Measurements from ENCODE around the gene C10orf120. TPM values are rescaled to one million over a fixed set of nuclear protein-coding genes. Genes with fewer than 3 reads are reported as not detected.

C10orf120 gene
- total RNA-seq, 1 experiment from 2014 or later: not detected

GRCh38 chr10:122688293-122688989, 11.2 kb downstream of the C10orf120 start:
- H3K27ac Mint-ChIP-seq (ENCODE audit: unreplicated experiment): no peak overlapping the region
- intact Hi-C loops (cut with micrococcal nuclease; ENCODE audit: unreplicated experiment): no loop called here
- H3K27me3 Mint-ChIP-seq (ENCODE audit: unreplicated experiment): peaks cover 74% of the 10 kb centered on the region
- BruUV-seq (replicated peaks): no TSS peak
- H3K9me3 Mint-ChIP-seq (ENCODE audit: low read depth, unreplicated experiment): no peaks in the 10 kb centered on the region
- CTCF ChIA-PET: no interaction called here
- no peak for DNase-seq
- no peak overlapping the region for H3K4me3 Mint-ChIP-seq (ENCODE audit: low read depth, unreplicated experiment)
- no peak for TF ChIP-seq CTCF (IDR thresholded peaks at IDR 0.05; ENCODE audit: unreplicated experiment)
- no peaks in the 10 kb centered on the region for H3K4me1 Mint-ChIP-seq (ENCODE audit: low read depth, unreplicated experiment)
- H3K36me3 Mint-ChIP-seq (ENCODE audit: insufficient read depth, unreplicated experiment): no peaks in the 10 kb centered on the region

GRCh38 chr10:122682522-122682921, 17.1 kb downstream of the C10orf120 start:
- intact Hi-C loops (cut with micrococcal nuclease; ENCODE audit: unreplicated experiment): no loop called here
- Mint-ChIP-seq H3K27ac (ENCODE audit: unreplicated experiment) (no peak overlapping the region), H3K4me3 (ENCODE audit: low read depth, unreplicated experiment) (no peak overlapping the region), H3K9me3 (ENCODE audit: low read depth, unreplicated experiment) (no peaks in the 10 kb centered on the region), H3K36me3 (ENCODE audit: insufficient read depth, unreplicated experiment) (no peaks in the 10 kb centered on the region), H3K27me3 (ENCODE audit: unreplicated experiment) (peaks cover 34% of the 10 kb centered on the region), H3K4me1 (ENCODE audit: low read depth, unreplicated experiment) (no peaks in the 10 kb centered on the region)
- no peak for DNase-seq
- CTCF ChIA-PET: no interaction called here
- TF ChIP-seq CTCF (IDR thresholded peaks at IDR 0.05; ENCODE audit: unreplicated experiment): no peak
- no TSS peak for BruUV-seq (replicated peaks)

- BruUV-seq (replicated peaks): no TSS peak
- no peak for TF ChIP-seq CTCF (IDR thresholded peaks at IDR 0.05; ENCODE audit: unreplicated experiment)
- H3K4me1 Mint-ChIP-seq (ENCODE audit: low read depth, unreplicated experiment): no peaks in the 10 kb centered on the region
- intact Hi-C loops (cut with micrococcal nuclease; ENCODE audit: unreplicated experiment): no loop called here
- H3K9me3 Mint-ChIP-seq (ENCODE audit: low read depth, unreplicated experiment): no peaks in the 10 kb centered on the region
- peaks cover 38% of the 10 kb centered on the region for H3K27me3 Mint-ChIP-seq (ENCODE audit: unreplicated experiment)
- no peak for DNase-seq
- H3K27ac Mint-ChIP-seq (ENCODE audit: unreplicated experiment): no peak overlapping the region
- CTCF ChIA-PET: no interaction called here
- H3K4me3 Mint-ChIP-seq (ENCODE audit: low read depth, unreplicated experiment): no peak overlapping the region
- no peaks in the 10 kb centered on the region for H3K36me3 Mint-ChIP-seq (ENCODE audit: insufficient read depth, unreplicated experiment)
Observed at GRCh38 chr10:122678266-122678665, 21.4 kb downstream of the C10orf120 start.

GRCh38 chr10:122675278-122675677, 24.4 kb downstream of the C10orf120 start:
- BruUV-seq (replicated peaks): no TSS peak
- CTCF ChIA-PET: no interaction called here
- TF ChIP-seq CTCF (IDR thresholded peaks at IDR 0.05; ENCODE audit: unreplicated experiment): no peak
- Mint-ChIP-seq H3K27ac (ENCODE audit: unreplicated experiment) (no peak overlapping the region), H3K4me3 (ENCODE audit: low read depth, unreplicated experiment) (no peak overlapping the region), H3K9me3 (ENCODE audit: low read depth, unreplicated experiment) (no peaks in the 10 kb centered on the region), H3K4me1 (ENCODE audit: low read depth, unreplicated experiment) (no peaks in the 10 kb centered on the region), H3K36me3 (ENCODE audit: insufficient read depth, unreplicated experiment) (no peaks in the 10 kb centered on the region), H3K27me3 (ENCODE audit: unreplicated experiment) (peaks cover 47% of the 10 kb centered on the region)
- no peak for DNase-seq
- intact Hi-C loops (cut with micrococcal nuclease; ENCODE audit: unreplicated experiment): no loop called here

Data from Calu3 (cell line).